ENCODE measurements around the gene ARMC7. TPM values are rescaled to one million over a fixed set of nuclear protein-coding genes. Genes with fewer than 3 reads are reported as not detected.

The ARMC7 gene
- total RNA-seq, 2 experiments from 2014 or later, result 6.7 to 7.7 TPM

DNA sequence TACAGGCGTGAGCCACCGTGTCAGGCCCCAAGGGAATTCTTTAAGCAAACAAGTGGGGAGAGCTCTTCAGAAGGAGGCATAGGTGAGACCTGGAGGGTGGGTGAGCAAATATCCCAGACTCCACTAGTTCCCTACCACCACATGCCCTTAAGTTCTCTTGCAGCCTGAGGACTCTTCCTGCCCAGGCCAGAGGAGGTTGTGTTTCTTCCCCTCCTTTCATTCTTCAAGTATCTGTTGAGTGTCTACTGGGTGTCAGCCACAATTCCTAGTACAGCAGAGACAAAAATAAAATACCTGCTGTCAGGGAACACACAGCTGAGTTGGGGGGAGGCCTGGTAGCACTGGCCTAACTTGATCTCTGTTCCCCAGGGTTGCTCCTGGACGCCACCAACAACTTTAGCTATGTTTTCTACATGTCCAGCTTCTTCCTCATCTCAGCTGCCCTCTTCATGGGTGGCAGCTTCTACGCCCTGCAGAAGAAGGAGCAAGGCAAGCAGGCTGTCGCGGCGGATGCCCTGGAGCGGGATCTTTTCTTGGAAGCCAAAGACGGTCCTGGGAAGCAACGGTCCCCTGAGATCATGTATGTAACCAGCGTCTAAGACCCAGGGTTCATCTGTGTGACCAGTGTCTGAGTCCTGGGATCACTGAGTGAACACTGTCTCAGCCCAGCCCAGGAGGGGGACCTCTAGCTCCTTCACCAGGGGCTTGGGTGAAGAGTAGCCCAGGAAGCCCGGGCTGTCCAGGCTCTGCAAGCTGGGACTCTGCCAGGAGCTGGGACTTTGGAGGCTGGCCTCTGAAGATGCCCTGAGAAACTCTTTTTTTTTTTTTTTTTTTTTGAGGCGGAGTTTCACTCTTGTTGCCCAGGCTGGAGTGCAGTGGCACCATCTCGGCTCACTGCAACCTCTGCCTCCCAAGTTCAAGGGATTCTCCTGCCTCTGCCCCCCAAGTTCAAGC, 5.9 kb upstream of the ARMC7 start:
- CTCF ChIA-PET, result interaction anchor here (0.6 to 5.3 kb wide), 6 partner anchors 11 to 344 kb away, joined by 3 to 47 read pairs (median 3); no protein-coding TSS in a partner anchor
- ATAC-seq, result no peak
- DNase-seq, result no peak
- no peaks in the 10 kb centered on the region for H3K9me3 Mint-ChIP-seq (ENCODE audit: low read depth)
- no peak overlapping the region for H3K4me3 Mint-ChIP-seq
- no peaks in the 10 kb centered on the region for H3K36me3 Mint-ChIP-seq (ENCODE audit: low read depth)
- H3K4me1 Mint-ChIP-seq, result peaks cover 3% of the 10 kb centered on the region
- H3K27ac Mint-ChIP-seq, result no peak overlapping the region
- no peaks in the 10 kb centered on the region for H3K27me3 Mint-ChIP-seq
- intact Hi-C loops (cut with DNase I, micrococcal nuclease), result no loop called here
- POLR2A ChIA-PET, result interaction anchor here (0.7 kb wide), 2 partner anchors 93 to 231 kb away, joined by 4 to 6 read pairs; no protein-coding TSS in a partner anchor

- H3K4me1 Mint-ChIP-seq, result peaks cover 7% of the 10 kb centered on the region
- CTCF ChIA-PET, result interaction anchor here (0.5 to 5.3 kb wide), 25 partner anchors 9 to 314 kb away, joined by 3 to 47 read pairs (median 3); no protein-coding TSS in a partner anchor
- DNase-seq (peak; percentile 55), ATAC-seq (peak; percentile 36)
- intact Hi-C loops (cut with DNase I, micrococcal nuclease), result loop anchor here in 1 of 2 experiments (5.0 kb wide), 1 partner anchor 38 kb away; no protein-coding TSS in a partner anchor
- no peaks in the 10 kb centered on the region for H3K27me3 Mint-ChIP-seq
- no peak overlapping the region for H3K4me3 Mint-ChIP-seq
- H3K36me3 Mint-ChIP-seq (ENCODE audit: low read depth), result no peaks in the 10 kb centered on the region
- H3K27ac Mint-ChIP-seq, result no peak overlapping the region
- POLR2A ChIA-PET, result interaction anchor here (0.9 to 1.1 kb wide), 2 partner anchors 8 to 32 kb away, joined by 3 read pairs; no protein-coding TSS in a partner anchor
- no peaks in the 10 kb centered on the region for H3K9me3 Mint-ChIP-seq (ENCODE audit: low read depth)
Observed at GRCh38 chr17:75105126-75106080, 4.4 kb upstream of the ARMC7 start.

DNA sequence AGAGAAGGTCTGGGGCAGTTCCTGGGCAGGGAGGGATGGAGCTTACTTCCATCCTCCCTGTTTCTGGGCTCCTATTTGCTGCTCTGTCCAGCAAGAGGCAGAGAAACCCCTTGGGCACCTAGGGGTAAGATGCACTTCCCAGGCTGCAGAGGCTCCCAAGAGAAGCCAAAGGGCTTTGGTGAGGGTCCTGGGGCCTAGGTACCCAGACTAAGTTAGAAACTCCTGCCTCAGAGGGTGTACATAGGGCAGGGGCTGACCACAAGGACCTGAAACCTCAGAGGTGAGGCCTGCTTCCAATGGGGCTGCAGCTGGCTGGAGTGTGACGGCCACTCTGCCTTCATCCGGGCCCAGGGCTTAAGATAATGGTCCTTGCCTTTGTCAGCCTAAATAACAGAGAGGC, 1.6 kb upstream of the ARMC7 start:
- peaks cover 8% of the 10 kb centered on the region for H3K36me3 Mint-ChIP-seq (ENCODE audit: low read depth)

DNA sequence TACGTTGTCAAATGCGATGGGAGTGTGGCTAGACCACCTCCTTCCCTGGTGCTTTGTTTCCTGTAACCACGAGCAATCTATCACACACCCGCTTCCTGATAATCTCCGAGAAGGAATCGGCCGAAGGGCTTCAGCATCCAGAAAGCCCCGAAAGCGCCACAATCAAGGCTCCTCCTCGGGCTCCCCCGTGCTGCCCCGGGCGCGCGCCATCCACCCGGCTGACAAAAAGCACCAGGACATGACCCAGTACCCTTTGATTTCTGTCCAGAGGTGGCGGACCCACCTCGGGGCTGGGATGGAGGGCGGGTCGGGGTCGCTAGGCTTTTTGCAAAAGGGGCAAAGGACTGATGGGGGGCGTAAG, 743 bp upstream of the ARMC7 start:
- Mint-ChIP-seq H3K9me3 (ENCODE audit: low read depth) (no peaks in the 10 kb centered on the region), H3K27ac (no peak overlapping the region), H3K4me1 (peaks cover 22% of the 10 kb centered on the region), H3K36me3 (ENCODE audit: low read depth) (peaks cover 9% of the 10 kb centered on the region), H3K4me3 (peak overlapping the region; percentile 79), H3K27me3 (no peaks in the 10 kb centered on the region)
- DNase-seq (peak; percentile 40), ATAC-seq (no peak)
- CTCF ChIA-PET, result interaction anchor here (0.6 to 2.7 kb wide), 6 partner anchors 11 to 92 kb away, joined by 3 to 7 read pairs (median 4); no protein-coding TSS in a partner anchor
- intact Hi-C loops (cut with DNase I, micrococcal nuclease), result loop anchor here (1.0 to 5.0 kb wide), 7 partner anchors 20 to 148 kb away; partner anchors contain the start of genes NT5C (in 1 of the 2) and NUP85 (in 1 of the 2)
- POLR2A ChIA-PET, result interaction anchor here (0.6 to 1.3 kb wide), 3 partner anchors 10 to 297 kb away, joined by 3 to 4 read pairs (median 4); partner anchors contain the start of gene GRB2

More for the DNA sequence above, 1.6 kb upstream of the ARMC7 start:
- H3K27ac Mint-ChIP-seq, result no peak overlapping the region
- ATAC-seq, result no peak
- ChIA-PET CTCF (interaction anchor here (0.6 to 1.3 kb wide), 4 partner anchors 27 to 205 kb away, joined by 3 read pairs; no protein-coding TSS in a partner anchor), POLR2A (interaction anchor here (0.6 kb wide), 1 partner anchor 192 kb away, joined by 3 read pairs; no protein-coding TSS in a partner anchor)
- H3K27me3 Mint-ChIP-seq, result no peaks in the 10 kb centered on the region
- intact Hi-C loops (cut with DNase I, micrococcal nuclease), result loop anchor here (2.0 to 5.0 kb wide), 2 partner anchors 41 to 73 kb away; no protein-coding TSS in a partner anchor
- H3K4me1 Mint-ChIP-seq, result peaks cover 21% of the 10 kb centered on the region
- H3K4me3 Mint-ChIP-seq, result peak overlapping the region; percentile 79
- no peaks in the 10 kb centered on the region for H3K9me3 Mint-ChIP-seq (ENCODE audit: low read depth)
- DNase-seq, result no peak

GRCh38 chr17:75110234-75110937, 617 bp downstream of the ARMC7 start:
- ChIA-PET CTCF (interaction anchor here (0.6 to 7.6 kb wide), 21 partner anchors 9 to 302 kb away, joined by 3 to 154 read pairs (median 5); partner anchors contain the start of genes GGA3, HID1, MRPS7 and NT5C), POLR2A (interaction anchor here (0.6 to 1.3 kb wide), 4 partner anchors 35 to 295 kb away, joined by 3 to 6 read pairs (median 4); partner anchors contain the start of gene GRB2)
- peak overlapping the region; percentile 79 for H3K4me3 Mint-ChIP-seq
- no peaks in the 10 kb centered on the region for H3K27me3 Mint-ChIP-seq
- H3K27ac Mint-ChIP-seq, result peak overlapping the region; percentile 68
- H3K36me3 Mint-ChIP-seq (ENCODE audit: low read depth), result peaks cover 18% of the 10 kb centered on the region
- peaks cover 34% of the 10 kb centered on the region for H3K4me1 Mint-ChIP-seq
- ATAC-seq, result no peak
- H3K9me3 Mint-ChIP-seq (ENCODE audit: low read depth), result no peaks in the 10 kb centered on the region
- intact Hi-C loops (cut with DNase I, micrococcal nuclease), result loop anchor here (1.0 to 5.0 kb wide), 6 partner anchors 42 to 407 kb away; partner anchors contain the start of genes ATP5PD (in 1 of the 2), CASKIN2 (in 1 of the 2), JPT1 (in 1 of the 2) and KCTD2 (in 1 of the 2)
- DNase-seq, result peak; percentile 50

DNA sequence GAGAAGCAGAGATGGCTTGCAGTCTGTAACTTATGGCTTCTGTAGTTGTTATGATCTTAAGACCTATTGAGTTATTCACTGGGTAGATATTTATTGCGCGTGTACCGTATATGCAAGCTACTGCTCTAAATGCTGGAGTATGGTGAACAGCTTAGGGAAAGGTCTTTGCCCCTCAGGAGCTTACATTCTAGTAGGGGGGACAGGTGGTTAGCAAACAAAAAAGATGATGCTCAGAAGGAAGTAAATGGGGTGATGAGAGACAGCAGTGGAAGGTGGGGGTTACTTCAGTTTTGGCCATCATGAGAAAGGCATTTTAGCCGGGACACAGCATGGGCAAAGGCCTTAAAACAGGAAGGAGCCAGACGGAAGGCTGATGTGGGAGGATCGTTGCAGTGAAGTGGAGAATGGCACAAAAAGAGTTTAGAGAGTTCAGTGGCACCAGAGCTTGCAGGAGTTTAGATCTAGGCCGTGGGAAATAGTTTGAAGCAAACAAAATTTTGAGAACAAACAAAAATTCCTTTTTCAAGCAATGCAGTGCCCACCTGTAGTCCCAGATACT, 2.1 kb downstream of the ARMC7 start:
- H3K9me3 Mint-ChIP-seq (ENCODE audit: low read depth), result no peaks in the 10 kb centered on the region
- H3K27ac Mint-ChIP-seq, result peak overlapping the region; percentile 34
- ATAC-seq (no peak), DNase-seq (no peak)
- peaks cover 18% of the 10 kb centered on the region for H3K36me3 Mint-ChIP-seq (ENCODE audit: low read depth)
- intact Hi-C loops (cut with DNase I, micrococcal nuclease), result loop anchor here (5.0 kb wide), 5 partner anchors 40 to 405 kb away; partner anchors contain the start of genes ATP5PD (in 1 of the 2), CASKIN2 (in 1 of the 2), JPT1 (in 1 of the 2) and KCTD2 (in 1 of the 2)
- H3K4me3 Mint-ChIP-seq, result peak overlapping the region; percentile 79
- ChIA-PET CTCF (interaction anchor here (0.6 to 7.6 kb wide), 13 partner anchors 9 to 319 kb away, joined by 3 to 154 read pairs (median 5); partner anchors contain the start of gene NT5C), POLR2A (interaction anchor here (0.6 to 0.7 kb wide), 3 partner anchors 34 to 599 kb away, joined by 4 to 9 read pairs (median 6); no protein-coding TSS in a partner anchor)
- peaks cover 34% of the 10 kb centered on the region for H3K4me1 Mint-ChIP-seq
- no peaks in the 10 kb centered on the region for H3K27me3 Mint-ChIP-seq

DNA sequence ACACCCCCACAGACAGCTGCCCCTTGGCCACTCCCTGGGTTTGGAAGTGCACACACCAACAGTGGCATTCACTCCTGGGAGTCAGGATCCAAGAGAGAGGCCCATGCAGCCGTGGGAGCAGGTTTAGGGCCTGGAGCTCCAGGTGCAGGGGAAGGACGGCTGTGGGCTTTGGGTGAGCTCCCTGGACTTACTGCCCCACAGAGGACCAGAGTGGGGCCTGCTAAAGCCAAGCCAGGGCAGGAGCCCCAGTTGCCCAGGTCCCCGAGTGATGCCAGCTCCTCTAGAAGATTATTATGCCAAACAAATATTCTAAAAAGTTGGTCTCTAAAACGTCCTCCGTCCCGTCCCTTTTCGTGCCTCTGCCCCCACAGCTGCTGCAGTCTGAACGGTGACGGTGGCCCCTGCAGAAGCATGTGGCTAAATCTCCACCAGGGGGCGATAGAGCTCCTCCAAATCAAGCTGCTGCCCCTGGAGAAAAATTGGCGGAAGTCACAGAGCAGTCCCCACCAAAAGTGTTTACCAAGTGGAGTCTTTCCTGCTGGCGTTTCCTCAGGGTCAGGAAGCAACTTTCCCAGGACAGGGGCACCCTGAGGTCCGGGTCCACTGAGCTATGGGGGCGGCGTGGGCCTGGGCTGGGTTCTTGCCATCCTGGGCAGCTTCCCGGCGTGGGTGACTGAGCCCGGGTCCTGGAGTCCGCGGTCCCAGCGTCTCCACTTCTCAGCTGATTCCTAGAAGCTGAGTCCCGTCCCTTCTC, 4.2 kb downstream of the ARMC7 start:
- Mint-ChIP-seq H3K27me3 (no peaks in the 10 kb centered on the region), H3K36me3 (ENCODE audit: low read depth) (peaks cover 18% of the 10 kb centered on the region), H3K4me1 (peaks cover 30% of the 10 kb centered on the region), H3K9me3 (ENCODE audit: low read depth) (no peaks in the 10 kb centered on the region), H3K27ac (peak overlapping the region; percentile 86), H3K4me3 (peak overlapping the region; percentile 70)
- ATAC-seq, result peak; percentile 74
- CTCF ChIA-PET, result interaction anchor here (0.5 to 7.6 kb wide), 79 partner anchors 9 to 520 kb away, joined by 3 to 154 read pairs (median 5); partner anchors contain the start of genes FDXR, GGA3, GRIN2C and JPT1
- POLR2A ChIA-PET, result interaction anchor here (0.5 to 1.7 kb wide), 17 partner anchors 9 to 241 kb away, joined by 3 to 10 read pairs (median 4); partner anchors contain the start of genes FDXR, GGA3, JPT1 and MRPS7
- peak; percentile 95 for DNase-seq
- intact Hi-C loops (cut with DNase I, micrococcal nuclease), result loop anchor here (1.0 to 5.0 kb wide), 13 partner anchors 17 to 403 kb away; partner anchors contain the start of genes JPT1 (in 2 of the 2), NT5C (in 2 of the 2), ATP5PD (in 1 of the 2) and CASKIN2 (in 1 of the 2)

DNA sequence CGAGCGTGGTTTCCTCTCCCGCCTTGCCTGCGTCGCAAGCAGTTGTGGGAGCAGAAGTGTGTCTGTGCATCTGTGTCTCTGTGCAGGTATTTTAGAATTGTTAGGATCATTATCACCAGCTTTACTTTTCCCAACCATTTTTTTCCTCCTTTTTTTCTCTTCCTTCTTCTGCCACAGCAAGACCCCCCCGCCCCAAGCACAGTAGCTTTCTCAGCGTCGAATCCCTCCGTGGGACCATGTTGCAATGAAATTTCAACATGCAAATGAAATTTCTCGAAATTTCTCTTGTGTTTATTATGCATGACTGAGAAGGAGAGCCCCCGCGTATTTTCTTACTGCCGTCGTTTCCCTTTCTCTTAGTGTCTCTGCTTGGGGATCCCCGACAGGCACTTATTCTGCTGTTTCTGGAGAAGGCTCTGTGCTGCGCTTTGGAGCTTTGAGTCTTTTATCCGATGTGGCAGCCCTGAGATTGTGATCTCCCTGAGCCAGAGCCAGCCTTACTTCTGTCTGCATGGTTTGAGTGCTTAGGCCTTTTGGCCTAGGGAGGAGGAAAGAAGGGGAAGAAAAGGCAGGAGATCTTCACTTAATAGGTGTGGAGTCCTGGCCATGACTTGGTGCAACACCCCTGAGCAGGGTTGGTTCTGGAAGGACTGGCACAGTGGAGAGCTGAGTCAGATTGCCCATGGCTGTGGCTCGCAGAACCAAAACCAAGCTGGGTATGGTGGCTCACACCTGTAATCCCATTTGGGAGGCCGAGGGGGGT, 5.0 kb downstream of the ARMC7 start:
- DNase-seq (peak; percentile 48), ATAC-seq (peak; percentile 27)
- POLR2A ChIA-PET, result interaction anchor here (0.5 to 1.7 kb wide), 14 partner anchors 9 to 242 kb away, joined by 3 to 10 read pairs (median 4); partner anchors contain the start of genes FDXR, GGA3, MRPS7 and NT5C

More for the DNA sequence above, 5.0 kb downstream of the ARMC7 start:
- Mint-ChIP-seq H3K4me3 (peak overlapping the region; percentile 70), H3K4me1 (peaks cover 29% of the 10 kb centered on the region), H3K27me3 (no peaks in the 10 kb centered on the region), H3K9me3 (ENCODE audit: low read depth) (no peaks in the 10 kb centered on the region), H3K36me3 (ENCODE audit: low read depth) (peaks cover 20% of the 10 kb centered on the region), H3K27ac (peak overlapping the region; percentile 86)
- CTCF ChIA-PET, result interaction anchor here (0.8 to 7.6 kb wide), 70 partner anchors 8 to 341 kb away, joined by 3 to 154 read pairs (median 5); partner anchors contain the start of genes FDXR, GGA3, GRIN2C and JPT1
- intact Hi-C loops (cut with DNase I, micrococcal nuclease), result loop anchor here (1.0 to 5.0 kb wide), 13 partner anchors 17 to 403 kb away; partner anchors contain the start of genes JPT1 (in 2 of the 2), NT5C (in 2 of the 2), ATP5PD (in 1 of the 2) and CASKIN2 (in 1 of the 2)

Data from activated CD4-positive, alpha-beta T cell treated with anti-CD3 and anti-CD28 coated beads for 36 hours (primary cell).